SK-N-SH treated with all-trans-retinoic acid at 6 μM for 48 hours (cell line): Measurements from ENCODE around the gene DEGS1.
A peak's percentile ranks its signal among the peaks of the same experiment; 100 is the strongest.

Source experiments
- ATAC-seq: fragments of 200-7000 bp; cut with Tn5 transposase; 3 replicates; pipeline ENCODE4 v1.9.1; 2020; ENCODE audit warnings: mild to moderate bottlenecking, moderate library complexity
- ARNTL ChIP-seq: fragments of 450-650 bp; formaldehyde crosslinking; IDR thresholded peaks from 2 replicates; pipeline ENCODE4 v1.5.0; 2020; ENCODE audit warnings: low read depth, mild to moderate bottlenecking, moderate library complexity, borderline replicate concordance
- BACH2 ChIP-seq: fragments of 250-450 bp; sonication (Bioruptor Pico); IDR thresholded peaks from 2 replicates; pipeline ENCODE4 v1.9.0; 2021; ENCODE audit warnings: mild to moderate bottlenecking, borderline replicate concordance
- CREB5 ChIP-seq: fragments of 250-450 bp; sonication (Bioruptor Pico); IDR thresholded peaks from 2 replicates; pipeline ENCODE4 v1.5.1; 2020; ENCODE audit warnings: low read depth, mild to moderate bottlenecking, moderate library complexity
- CSDC2 ChIP-seq: fragments of 250-450 bp; sonication (Bioruptor Pico); IDR thresholded peaks from 2 replicates; pipeline ENCODE4 v1.5.0; 2020; ENCODE audit warnings: mild to moderate bottlenecking, moderate library complexity
- CSRNP3 ChIP-seq: fragments of 250-450 bp; sonication (Bioruptor Pico); IDR thresholded peaks from 2 replicates; pipeline ENCODE4 v1.5.1; 2021; ENCODE audit warnings: mild to moderate bottlenecking, moderate library complexity
- ESRRG ChIP-seq: fragments of 250-450 bp; sonication (Bioruptor Pico); IDR thresholded peaks from 2 replicates; pipeline ENCODE4 v1.6.1; 2021; ENCODE audit warnings: mild to moderate bottlenecking
- GLIS3 ChIP-seq: fragments of 250-450 bp; sonication (Bioruptor Pico); IDR thresholded peaks from 2 replicates; pipeline ENCODE4 v1.5.0; 2020; ENCODE audit warnings: mild to moderate bottlenecking, moderate library complexity
- ISL1 ChIP-seq: fragments of 250-450 bp; sonication (Bioruptor Pico); IDR thresholded peaks from 2 replicates; pipeline ENCODE4 v2.1.2; 2022; ENCODE audit warnings: mild to moderate bottlenecking, moderate library complexity
- OSR1 ChIP-seq: fragments of 250-450 bp; sonication (Bioruptor Pico); IDR thresholded peaks from 2 replicates; pipeline ENCODE4 v1.8.0; 2022; ENCODE audit warnings: moderate library complexity, mild to moderate bottlenecking, inconsistent platforms
- RARB ChIP-seq: fragments of 250-450 bp; sonication (Bioruptor Pico); IDR thresholded peaks from 2 replicates; pipeline ENCODE4 v1.8.0; 2021; ENCODE audit warnings: mild to moderate bottlenecking, moderate library complexity
- SNAI2 ChIP-seq: fragments of 250-450 bp; sonication (Bioruptor Pico); IDR thresholded peaks from 2 replicates; pipeline ENCODE4 v1.5.0; 2020; ENCODE audit warnings: mild to moderate bottlenecking, moderate library complexity
- TCF4 ChIP-seq: fragments of 250-450 bp; sonication (Bioruptor Pico); IDR thresholded peaks from 2 replicates; pipeline ENCODE4 v1.8.0; 2021; ENCODE audit warnings: mild to moderate bottlenecking, moderate library complexity, borderline replicate concordance
- TOX ChIP-seq: fragments of 250-450 bp; sonication (Bioruptor Pico); IDR thresholded peaks from 2 replicates; pipeline ENCODE4 v1.8.0; 2021; ENCODE audit warnings: mild to moderate bottlenecking, moderate library complexity, borderline replicate concordance
- ZC3H10 ChIP-seq: fragments of 250-450 bp; sonication (Bioruptor Pico); IDR thresholded peaks from 2 replicates; pipeline ENCODE4 v1.5.1; 2021; ENCODE audit warnings: mild to moderate bottlenecking, moderate library complexity
- ZFP3 ChIP-seq: fragments of 250-450 bp; sonication (Bioruptor Pico); IDR thresholded peaks from 2 replicates; pipeline ENCODE4 v1.5.0; 2020; ENCODE audit warnings: mild to moderate bottlenecking, moderate library complexity
- ZFP30 ChIP-seq: fragments of 450-650 bp; formaldehyde crosslinking; IDR thresholded peaks from 2 replicates; pipeline ENCODE4 v1.5.0; 2022; ENCODE audit warnings: mild to moderate bottlenecking, moderate library complexity
- ZNF565 ChIP-seq: fragments of 450-650 bp; formaldehyde crosslinking; conservative IDR thresholded peaks from 2 replicates; pipeline ENCODE4 v1.5.0; 2020; ENCODE audit warnings: low read depth, mild to moderate bottlenecking, moderate library complexity
- ZNF70 ChIP-seq: fragments of 450-650 bp; formaldehyde crosslinking; IDR thresholded peaks from 2 replicates; pipeline ENCODE4 v1.5.0; 2020; ENCODE audit warnings: mild to moderate bottlenecking, moderate library complexity
- ZNF8 ChIP-seq: fragments of 450-650 bp; formaldehyde crosslinking; IDR thresholded peaks from 2 replicates; pipeline ENCODE4 v1.5.0; 2020; ENCODE audit warnings: mild to moderate bottlenecking, moderate library complexity
- TF ChIP-seq, protein P1 (sequence below): fragments of 250-450 bp; sonication (Bioruptor Pico); IDR thresholded peaks from 2 replicates; pipeline ENCODE4 v1.8.0; 2021; ENCODE audit warnings: low read depth, mild to moderate bottlenecking, moderate library complexity, borderline replicate concordance
- TF ChIP-seq, protein P2 (sequence below): fragments of 250-450 bp; sonication (Bioruptor Pico); IDR thresholded peaks from 2 replicates; pipeline ENCODE4 v1.5.0; 2020; ENCODE audit warnings: mild to moderate bottlenecking, moderate library complexity
- TF ChIP-seq, protein P3 (sequence below): fragments of 250-450 bp; sonication (Bioruptor Pico); IDR thresholded peaks from 2 replicates; pipeline ENCODE4 v1.8.0; 2020; ENCODE audit warnings: mild to moderate bottlenecking, moderate library complexity, borderline replicate concordance

Gene DEGS1

GRCh38 chr1:224168859-224169380, 14.1 kb upstream of the DEGS1 start:
- ATAC-seq, result peak; percentile 82
- TF ChIP-seq ISL1 (CRISPR knock-in tag) (no peak), ZFP3 (no peak), GLIS3 (no peak), ZC3H10 (CRISPR knock-in tag) (no peak), ARNTL (no peak), SNAI2 (CRISPR knock-in tag) (no peak), TOX (CRISPR knock-in tag) (no peak), ZFP30 (CRISPR knock-in tag) (no peak), CREB5 (CRISPR knock-in tag) (no peak), OSR1 (CRISPR knock-in tag) (no peak), ZNF70 (CRISPR knock-in tag) (no peak), CSDC2 (CRISPR knock-in tag) (no peak), ZNF8 (no peak), BACH2 (CRISPR knock-in tag) (no peak), ZNF565 (CRISPR knock-in tag) (no peak), TCF4 (CRISPR knock-in tag) (no peak), RARB (CRISPR knock-in tag) (no peak)
- TF ChIP-seq, protein P1, sequence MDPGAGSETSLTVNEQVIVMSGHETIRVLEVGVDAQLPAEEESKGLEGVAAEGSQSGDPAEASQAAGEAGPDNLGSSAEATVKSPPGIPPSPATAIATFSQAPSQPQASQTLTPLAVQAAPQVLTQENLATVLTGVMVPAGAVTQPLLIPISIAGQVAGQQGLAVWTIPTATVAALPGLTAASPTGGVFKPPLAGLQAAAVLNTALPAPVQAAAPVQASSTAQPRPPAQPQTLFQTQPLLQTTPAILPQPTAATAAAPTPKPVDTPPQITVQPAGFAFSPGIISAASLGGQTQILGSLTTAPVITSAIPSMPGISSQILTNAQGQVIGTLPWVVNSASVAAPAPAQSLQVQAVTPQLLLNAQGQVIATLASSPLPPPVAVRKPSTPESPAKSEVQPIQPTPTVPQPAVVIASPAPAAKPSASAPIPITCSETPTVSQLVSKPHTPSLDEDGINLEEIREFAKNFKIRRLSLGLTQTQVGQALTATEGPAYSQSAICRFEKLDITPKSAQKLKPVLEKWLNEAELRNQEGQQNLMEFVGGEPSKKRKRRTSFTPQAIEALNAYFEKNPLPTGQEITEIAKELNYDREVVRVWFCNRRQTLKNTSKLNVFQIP (CRISPR knock-in tag), result no peak
- TF ChIP-seq, protein P2, sequence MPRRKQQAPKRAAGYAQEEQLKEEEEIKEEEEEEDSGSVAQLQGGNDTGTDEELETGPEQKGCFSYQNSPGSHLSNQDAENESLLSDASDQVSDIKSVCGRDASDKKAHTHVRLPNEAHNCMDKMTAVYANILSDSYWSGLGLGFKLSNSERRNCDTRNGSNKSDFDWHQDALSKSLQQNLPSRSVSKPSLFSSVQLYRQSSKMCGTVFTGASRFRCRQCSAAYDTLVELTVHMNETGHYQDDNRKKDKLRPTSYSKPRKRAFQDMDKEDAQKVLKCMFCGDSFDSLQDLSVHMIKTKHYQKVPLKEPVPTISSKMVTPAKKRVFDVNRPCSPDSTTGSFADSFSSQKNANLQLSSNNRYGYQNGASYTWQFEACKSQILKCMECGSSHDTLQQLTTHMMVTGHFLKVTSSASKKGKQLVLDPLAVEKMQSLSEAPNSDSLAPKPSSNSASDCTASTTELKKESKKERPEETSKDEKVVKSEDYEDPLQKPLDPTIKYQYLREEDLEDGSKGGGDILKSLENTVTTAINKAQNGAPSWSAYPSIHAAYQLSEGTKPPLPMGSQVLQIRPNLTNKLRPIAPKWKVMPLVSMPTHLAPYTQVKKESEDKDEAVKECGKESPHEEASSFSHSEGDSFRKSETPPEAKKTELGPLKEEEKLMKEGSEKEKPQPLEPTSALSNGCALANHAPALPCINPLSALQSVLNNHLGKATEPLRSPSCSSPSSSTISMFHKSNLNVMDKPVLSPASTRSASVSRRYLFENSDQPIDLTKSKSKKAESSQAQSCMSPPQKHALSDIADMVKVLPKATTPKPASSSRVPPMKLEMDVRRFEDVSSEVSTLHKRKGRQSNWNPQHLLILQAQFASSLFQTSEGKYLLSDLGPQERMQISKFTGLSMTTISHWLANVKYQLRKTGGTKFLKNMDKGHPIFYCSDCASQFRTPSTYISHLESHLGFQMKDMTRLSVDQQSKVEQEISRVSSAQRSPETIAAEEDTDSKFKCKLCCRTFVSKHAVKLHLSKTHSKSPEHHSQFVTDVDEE, result no peak
- TF ChIP-seq, protein P3, sequence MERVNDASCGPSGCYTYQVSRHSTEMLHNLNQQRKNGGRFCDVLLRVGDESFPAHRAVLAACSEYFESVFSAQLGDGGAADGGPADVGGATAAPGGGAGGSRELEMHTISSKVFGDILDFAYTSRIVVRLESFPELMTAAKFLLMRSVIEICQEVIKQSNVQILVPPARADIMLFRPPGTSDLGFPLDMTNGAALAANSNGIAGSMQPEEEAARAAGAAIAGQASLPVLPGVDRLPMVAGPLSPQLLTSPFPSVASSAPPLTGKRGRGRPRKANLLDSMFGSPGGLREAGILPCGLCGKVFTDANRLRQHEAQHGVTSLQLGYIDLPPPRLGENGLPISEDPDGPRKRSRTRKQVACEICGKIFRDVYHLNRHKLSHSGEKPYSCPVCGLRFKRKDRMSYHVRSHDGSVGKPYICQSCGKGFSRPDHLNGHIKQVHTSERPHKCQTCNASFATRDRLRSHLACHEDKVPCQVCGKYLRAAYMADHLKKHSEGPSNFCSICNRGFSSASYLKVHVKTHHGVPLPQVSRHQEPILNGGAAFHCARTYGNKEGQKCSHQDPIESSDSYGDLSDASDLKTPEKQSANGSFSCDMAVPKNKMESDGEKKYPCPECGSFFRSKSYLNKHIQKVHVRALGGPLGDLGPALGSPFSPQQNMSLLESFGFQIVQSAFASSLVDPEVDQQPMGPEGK (CRISPR knock-in tag), result no peak

GRCh38 chr1:224169718-224170270, 13.2 kb upstream of the DEGS1 start:
- ATAC-seq, result no peak
- no peak for TF ChIP-seq ESRRG (CRISPR knock-in tag)
- TF ChIP-seq ISL1 (CRISPR knock-in tag), result no peak
- TF ChIP-seq ZNF8, result no peak
- no peak for TF ChIP-seq CSRNP3
- TF ChIP-seq, protein P3 (CRISPR knock-in tag), result no peak
- TF ChIP-seq TCF4 (CRISPR knock-in tag), result no peak
- no peak for TF ChIP-seq ZNF565 (CRISPR knock-in tag)
- TF ChIP-seq SNAI2 (CRISPR knock-in tag), result no peak
- TF ChIP-seq ZFP3, result no peak
- no peak for TF ChIP-seq ZNF70 (CRISPR knock-in tag)
- TF ChIP-seq, all 23 proteins: peak for 0
